IPS-20b (cell line): ENCODE results near the gene CDH5.

Experiments
- H3K27ac ChIP-seq: one replicate; pipeline ENCODE4 v1.5.1; 2013; ENCODE audit warnings: low read length
- H3K27me3 ChIP-seq: 2 replicates; pipeline ENCODE4 v1.6.1; 2013; ENCODE audit warnings: mild to moderate bottlenecking, low read length, inconsistent platforms; ENCODE audit not compliant: insufficient read depth
- H3K36me3 ChIP-seq: 2 replicates; pipeline ENCODE4 v1.6.1; 2013; ENCODE audit warnings: low read depth, mild to moderate bottlenecking, inconsistent platforms, low read length, moderate library complexity; ENCODE audit not compliant: insufficient read depth
- H3K4me1 ChIP-seq: 2 replicates; pipeline ENCODE4 v1.6.1; 2013; ENCODE audit warnings: mild to moderate bottlenecking, control low read depth, inconsistent platforms, low read length, moderate library complexity; ENCODE audit not compliant: insufficient read depth
- H3K4me3 ChIP-seq: 2 replicates; pipeline ENCODE4 v1.5.1; 2013; ENCODE audit warnings: mild to moderate bottlenecking, low read length, inconsistent platforms
- H3K9ac ChIP-seq: 2 replicates; pipeline ENCODE4 v1.6.1; 2013; ENCODE audit warnings: low read depth, mild to moderate bottlenecking, inconsistent platforms, low read length, moderate library complexity
- H3K9me3 ChIP-seq: 2 replicates; pipeline ENCODE4 v1.6.1; 2013; ENCODE audit warnings: mild to moderate bottlenecking, low read depth, low read length, inconsistent platforms; ENCODE audit not compliant: insufficient read depth

CDH5 gene

DNA sequence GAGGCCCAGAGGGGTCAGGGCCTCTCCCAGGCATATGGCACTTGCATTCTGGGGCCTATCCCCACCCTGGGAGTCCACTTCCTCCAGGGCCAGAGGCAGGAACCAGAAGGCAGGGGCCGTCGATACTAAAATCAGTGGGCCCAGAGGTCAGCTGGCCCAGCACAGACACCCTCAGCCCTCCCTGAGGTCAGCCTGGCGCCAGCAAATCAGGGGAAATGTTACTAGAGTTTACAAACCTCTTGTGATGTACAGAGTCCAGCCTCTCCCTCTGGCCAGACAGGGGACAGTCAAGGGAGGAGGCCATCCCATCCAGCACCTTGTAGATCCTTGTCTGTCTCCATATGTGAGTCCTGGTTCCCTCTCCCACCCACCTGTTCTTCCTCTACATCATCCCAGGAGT lies 10.8 kb downstream of the CDH5 start:
- H3K4me1 ChIP-seq: peaks cover 3% of the 10 kb centered on the region; the same call in 1 of the 2 replicates
- no peak overlapping the region for H3K9ac ChIP-seq
- H3K36me3 ChIP-seq: no peaks in the 10 kb centered on the region
- H3K9me3 ChIP-seq: no peaks in the 10 kb centered on the region
- no peak overlapping the region for H3K4me3 ChIP-seq
- no peaks in the 10 kb centered on the region; the same call in 1 of the 2 replicates for H3K27me3 ChIP-seq
- no peak overlapping the region for H3K27ac ChIP-seq

DNA sequence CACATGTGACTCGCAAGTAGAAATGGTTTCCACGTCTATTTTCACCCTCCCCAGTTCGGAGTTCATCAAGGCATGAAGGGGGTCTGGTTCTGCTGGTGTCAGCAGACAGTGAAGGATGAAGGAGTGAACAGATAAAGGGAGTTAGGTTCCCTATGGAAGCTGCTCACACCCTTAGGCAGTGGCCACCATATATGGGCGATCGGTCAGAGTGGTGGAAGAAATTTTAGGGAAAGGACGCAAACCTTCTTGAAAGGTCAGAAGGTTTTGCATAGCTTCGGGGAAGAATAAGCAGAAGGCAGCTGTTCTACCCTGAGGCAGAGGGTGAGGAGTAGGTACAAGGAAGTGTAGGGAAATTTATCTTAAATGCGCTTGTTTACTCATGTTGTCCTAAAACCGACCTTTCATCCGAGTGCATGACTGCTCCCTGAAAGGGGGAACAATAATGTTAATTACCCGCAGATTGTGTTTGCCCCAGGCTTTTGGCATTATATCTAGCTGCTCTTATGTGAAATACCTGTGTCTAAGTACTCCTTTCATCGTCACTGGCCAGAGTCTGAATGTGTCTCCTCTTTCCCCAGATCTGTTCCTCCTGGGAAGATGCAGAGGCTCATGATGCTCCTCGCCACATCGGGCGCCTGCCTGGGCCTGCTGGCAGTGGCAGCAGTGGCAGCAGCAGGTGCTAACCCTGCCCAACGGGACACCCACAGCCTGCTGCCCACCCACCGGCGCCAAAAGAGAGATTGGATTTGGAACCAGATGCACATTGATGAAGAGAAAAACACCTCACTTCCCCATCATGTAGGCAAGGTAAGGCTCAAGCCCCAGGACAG lies 12.5 kb downstream of the CDH5 start:
- no peak overlapping the region for H3K9ac ChIP-seq
- peaks cover 10% of the 10 kb centered on the region; the same call in 1 of the 2 replicates for H3K4me1 ChIP-seq
- no peaks in the 10 kb centered on the region for H3K36me3 ChIP-seq
- H3K27me3 ChIP-seq: no peaks in the 10 kb centered on the region; the same call in 1 of the 2 replicates
- no peak overlapping the region for H3K27ac ChIP-seq
- H3K9me3 ChIP-seq: no peaks in the 10 kb centered on the region
- H3K4me3 ChIP-seq: no peak overlapping the region

DNA sequence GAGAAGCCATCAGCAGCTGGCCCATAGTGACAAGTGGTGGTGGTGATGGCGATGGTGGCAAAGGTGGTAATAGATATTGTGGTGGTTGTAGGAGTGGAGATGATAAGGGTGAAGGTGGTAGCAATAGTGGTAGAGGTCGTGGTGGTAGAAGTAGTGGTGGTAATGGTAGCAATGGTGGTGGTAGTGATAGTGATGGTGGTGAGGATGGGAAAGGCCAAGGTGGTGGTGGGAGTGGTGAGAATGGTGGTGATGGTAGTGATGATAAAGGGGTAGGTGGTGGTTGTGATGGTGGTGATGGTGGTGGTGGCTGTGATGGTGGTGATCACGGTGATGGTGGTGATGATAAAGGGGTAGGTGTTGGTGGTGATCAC lies 13.1 kb downstream of the CDH5 start:
- Histone ChIP-seq H3K4me3 (no peak overlapping the region), H3K27ac (no peak overlapping the region), H3K36me3 (no peaks in the 10 kb centered on the region), H3K27me3 (no peaks in the 10 kb centered on the region), H3K4me1 (peaks cover 10% of the 10 kb centered on the region; the same call in 1 of the 2 replicates), H3K9ac (no peak overlapping the region), H3K9me3 (no peaks in the 10 kb centered on the region)

DNA sequence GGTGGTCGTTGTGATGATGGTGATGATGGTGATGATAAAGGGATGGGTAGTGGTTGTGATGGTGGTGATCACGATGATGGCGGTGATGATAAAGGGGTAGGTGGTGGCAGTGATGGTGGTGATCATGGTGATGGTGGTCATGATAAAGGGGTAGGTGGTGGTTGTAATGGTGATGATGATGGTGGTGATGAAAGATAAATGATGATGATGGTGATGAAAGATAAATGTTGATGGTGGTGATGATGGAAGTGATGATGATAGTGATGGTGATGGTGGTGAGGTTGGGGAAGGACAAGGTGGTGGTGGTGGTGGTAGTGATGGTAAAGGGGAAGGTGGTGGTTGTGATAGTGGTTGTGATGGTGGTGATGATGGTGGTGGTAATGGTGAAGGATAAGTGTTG lies 13.9 kb downstream of the CDH5 start:
- no peaks in the 10 kb centered on the region for H3K9me3 ChIP-seq
- no peaks in the 10 kb centered on the region for H3K27me3 ChIP-seq
- no peak overlapping the region for H3K4me3 ChIP-seq
- no peaks in the 10 kb centered on the region for H3K36me3 ChIP-seq
- H3K4me1 ChIP-seq: peaks cover 10% of the 10 kb centered on the region; the same call in 1 of the 2 replicates
- no peak overlapping the region for H3K9ac ChIP-seq
- no peak overlapping the region for H3K27ac ChIP-seq

DNA sequence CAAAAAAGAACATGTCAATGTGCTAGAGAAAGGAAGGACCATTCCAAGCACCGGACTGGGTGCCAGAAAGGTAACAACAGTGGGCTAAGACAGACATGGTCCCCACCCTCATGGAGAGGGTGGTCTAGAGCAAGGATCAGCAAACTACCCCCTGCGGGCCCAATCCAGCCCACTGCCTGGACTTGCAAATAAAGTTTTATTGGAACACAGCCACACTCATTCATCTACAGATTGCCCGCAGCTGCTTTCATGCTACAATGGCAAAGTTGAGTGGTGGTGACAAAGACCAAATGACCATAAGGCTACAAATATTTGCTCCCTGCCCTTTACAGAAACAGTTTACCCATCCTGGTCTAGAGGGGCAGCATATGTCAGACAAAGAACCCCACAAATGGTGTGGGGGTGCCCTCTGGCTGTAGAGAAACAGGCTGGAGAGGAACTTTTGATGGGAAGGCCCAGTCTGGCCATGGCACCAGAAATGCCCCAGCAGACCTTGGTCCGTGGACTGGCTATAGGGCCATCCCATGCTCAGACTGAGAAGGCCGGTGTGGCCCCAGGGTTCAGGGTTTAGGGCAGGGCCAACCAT lies 15.2 kb downstream of the CDH5 start:
- Histone ChIP-seq H3K4me3 (no peak overlapping the region), H3K9me3 (no peaks in the 10 kb centered on the region), H3K27ac (no peak overlapping the region), H3K9ac (no peak overlapping the region), H3K27me3 (no peaks in the 10 kb centered on the region), H3K4me1 (peaks cover 7% of the 10 kb centered on the region; the same call in 1 of the 2 replicates), H3K36me3 (no peaks in the 10 kb centered on the region)

DNA sequence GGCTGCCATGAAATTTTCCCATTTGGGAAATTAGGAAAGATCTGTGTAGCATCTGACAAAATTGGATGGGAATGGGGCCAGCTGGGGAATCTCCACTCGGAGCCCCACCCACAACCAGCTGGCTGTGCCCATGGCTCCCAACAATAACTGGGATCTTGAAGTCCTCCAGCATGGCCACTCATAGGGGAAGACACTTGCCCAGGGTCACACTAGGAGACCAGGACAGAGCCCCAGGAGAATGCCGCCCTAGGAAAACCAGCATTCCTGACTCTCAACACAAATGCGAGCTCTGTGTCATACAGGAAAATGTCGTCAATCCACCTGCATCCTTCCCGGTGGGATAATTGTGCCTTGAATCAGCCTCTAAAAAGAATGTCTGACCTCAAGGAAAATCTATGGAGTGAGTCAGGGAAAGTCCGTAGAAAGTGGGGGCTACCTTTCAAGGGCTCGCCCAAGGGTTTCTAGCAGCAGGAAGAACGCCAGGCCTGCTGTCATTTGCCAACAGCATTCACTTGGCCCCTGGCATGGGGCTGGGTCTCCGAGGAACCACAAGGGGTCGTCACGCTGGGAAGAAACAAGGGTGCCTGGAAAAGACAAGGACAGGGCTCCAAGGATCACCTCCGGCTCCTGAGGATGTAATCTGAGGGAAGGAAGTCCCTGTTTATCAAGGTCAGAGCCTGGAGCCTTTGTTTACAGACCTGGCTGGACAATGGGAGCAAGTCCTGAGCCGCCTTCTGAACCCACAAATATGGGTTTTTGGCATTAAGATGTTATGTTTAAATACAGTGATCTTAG lies 15.9 kb downstream of the CDH5 start:
- Histone ChIP-seq H3K4me3 (no peak overlapping the region), H3K4me1 (peaks cover 7% of the 10 kb centered on the region; the same call in 1 of the 2 replicates), H3K9me3 (no peaks in the 10 kb centered on the region), H3K9ac (no peak overlapping the region; the same call in 1 of the 2 replicates), H3K27ac (no peak overlapping the region), H3K27me3 (no peaks in the 10 kb centered on the region), H3K36me3 (no peaks in the 10 kb centered on the region)

DNA sequence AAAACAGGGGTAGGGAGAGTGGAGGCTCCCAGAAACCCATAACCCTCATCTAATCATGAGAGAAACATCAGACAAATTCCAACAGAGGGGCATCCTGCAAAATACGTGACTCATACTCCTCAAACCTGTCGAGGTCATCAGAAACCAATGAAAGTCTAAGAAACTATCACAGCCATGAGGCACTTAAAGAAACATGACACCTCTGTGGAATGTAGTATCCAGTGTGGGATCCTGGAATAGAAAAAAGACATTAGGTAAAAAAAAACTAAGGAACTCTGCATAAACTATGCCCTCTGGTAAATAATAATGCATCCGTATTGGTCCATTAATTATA lies 16.4 kb downstream of the CDH5 start:
- H3K27me3 ChIP-seq: no peaks in the 10 kb centered on the region
- peaks cover 7% of the 10 kb centered on the region; the same call in 1 of the 2 replicates for H3K4me1 ChIP-seq
- H3K36me3 ChIP-seq: no peaks in the 10 kb centered on the region
- no peak overlapping the region for H3K27ac ChIP-seq
- no peaks in the 10 kb centered on the region for H3K9me3 ChIP-seq
- H3K4me3 ChIP-seq: no peak overlapping the region
- H3K9ac ChIP-seq: no peak overlapping the region; the same call in 1 of the 2 replicates

DNA sequence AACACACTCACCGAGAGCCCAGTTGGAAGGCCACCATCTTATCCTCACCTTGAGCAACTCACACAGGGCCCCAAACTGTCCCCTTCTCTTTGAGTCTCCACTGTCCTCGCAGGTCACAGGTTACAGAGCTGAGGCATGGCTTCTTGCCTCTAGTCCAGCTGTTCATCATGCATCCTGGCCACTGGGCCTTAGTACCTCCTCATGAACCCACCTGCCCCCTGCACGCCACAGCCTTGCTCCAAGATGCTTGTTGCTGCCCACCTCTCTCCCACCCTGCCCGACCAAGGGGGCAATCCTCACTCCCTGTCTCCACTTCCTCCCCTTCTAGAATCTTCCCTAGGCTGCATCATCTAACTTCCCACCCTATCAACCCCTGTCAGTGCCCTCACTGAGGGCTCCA lies 17.1 kb downstream of the CDH5 start:
- H3K9me3 ChIP-seq: no peaks in the 10 kb centered on the region
- H3K27ac ChIP-seq: no peak overlapping the region
- no peak overlapping the region for H3K4me3 ChIP-seq
- no peaks in the 10 kb centered on the region for H3K36me3 ChIP-seq
- peaks cover 7% of the 10 kb centered on the region; the same call in 1 of the 2 replicates for H3K4me1 ChIP-seq
- no peaks in the 10 kb centered on the region for H3K27me3 ChIP-seq
- no peak overlapping the region for H3K9ac ChIP-seq

DNA sequence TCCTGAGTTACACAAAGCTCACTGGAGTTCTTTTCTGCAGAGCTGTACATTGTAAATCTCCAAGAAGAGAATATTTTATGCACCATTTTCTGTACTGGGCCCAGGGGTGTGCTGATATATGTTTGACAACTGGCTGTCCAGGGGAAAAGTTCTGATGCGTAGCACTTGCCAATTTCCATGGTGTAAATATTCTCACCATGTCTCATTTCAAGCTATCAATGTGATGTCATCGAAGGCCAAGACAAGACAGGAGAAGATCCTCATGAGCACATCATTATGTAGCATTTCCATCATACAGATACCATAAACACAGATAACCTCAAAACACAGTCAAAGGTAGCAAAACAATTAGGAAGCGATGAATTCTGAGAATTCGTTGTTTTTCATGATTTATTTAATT lies 18.9 kb downstream of the CDH5 start:
- no peak overlapping the region for H3K9ac ChIP-seq
- H3K27ac ChIP-seq: no peak overlapping the region
- H3K9me3 ChIP-seq: no peaks in the 10 kb centered on the region
- no peak overlapping the region for H3K4me3 ChIP-seq
- no peaks in the 10 kb centered on the region for H3K27me3 ChIP-seq
- peaks cover 7% of the 10 kb centered on the region; the same call in 1 of the 2 replicates for H3K4me1 ChIP-seq
- no peaks in the 10 kb centered on the region for H3K36me3 ChIP-seq

DNA sequence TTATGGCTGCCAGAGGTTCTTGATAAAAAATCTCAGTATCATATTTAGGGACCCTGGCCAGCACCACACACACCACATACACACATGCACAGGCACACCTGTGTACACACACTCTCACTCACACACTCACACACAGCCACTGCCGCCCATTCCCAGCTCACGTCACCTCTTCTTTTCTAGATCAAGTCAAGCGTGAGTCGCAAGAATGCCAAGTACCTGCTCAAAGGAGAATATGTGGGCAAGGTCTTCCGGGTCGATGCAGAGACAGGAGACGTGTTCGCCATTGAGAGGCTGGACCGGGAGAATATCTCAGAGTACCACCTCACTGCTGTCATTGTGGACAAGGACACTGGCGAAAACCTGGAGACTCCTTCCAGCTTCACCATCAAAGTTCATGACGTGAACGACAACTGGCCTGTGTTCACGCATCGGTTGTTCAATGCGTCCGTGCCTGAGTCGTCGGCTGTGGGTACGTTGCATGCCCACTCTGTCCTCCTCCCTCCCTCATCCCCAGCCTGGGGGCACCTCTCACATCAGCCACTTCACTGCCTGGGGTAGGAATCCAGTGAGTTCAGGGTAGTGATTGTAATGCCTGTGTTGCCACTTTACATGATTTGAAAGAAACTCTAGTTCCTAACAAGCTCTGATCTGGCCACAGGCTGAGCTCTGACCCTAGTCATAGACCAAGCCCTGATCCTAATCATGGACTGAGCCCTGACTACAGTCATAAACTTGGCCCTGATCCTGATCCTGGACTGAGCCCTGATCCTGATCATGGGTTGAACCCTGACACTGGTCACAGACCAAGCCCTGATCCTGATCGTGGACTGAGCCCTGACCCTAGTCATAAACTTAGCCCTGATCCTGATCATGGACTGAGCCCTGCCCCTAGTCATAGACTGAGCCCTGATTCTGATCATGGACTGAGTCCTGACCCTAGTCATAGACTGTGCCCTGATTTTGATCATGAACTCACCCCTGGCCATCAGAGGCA lies 20.4 kb downstream of the CDH5 start:
- Histone ChIP-seq H3K27ac (no peak overlapping the region), H3K4me3 (no peak overlapping the region), H3K4me1 (peaks cover 7% of the 10 kb centered on the region; the same call in 1 of the 2 replicates), H3K9ac (no peak overlapping the region), H3K27me3 (no peaks in the 10 kb centered on the region), H3K9me3 (no peaks in the 10 kb centered on the region), H3K36me3 (no peaks in the 10 kb centered on the region)
